Femur (tissue), 1 donor: ENCODE measurements around the gene ZNF813.
A peak's percentile ranks its signal among the peaks of the same experiment; 100 is the strongest.

ENCODE experiments used
- DNase-seq: peaks from one replicate; pipeline ENCODE4 v3.0.0-alpha.2; 2017

Gene ZNF813

GRCh38 chr19:53521373-53522202 lies 54.1 kb downstream of the ZNF813 start:
- DNase-seq, result no peak

- no peak for DNase-seq
Observed at GRCh38 chr19:53525922-53526321, 58.4 kb downstream of the ZNF813 start.

DNA sequence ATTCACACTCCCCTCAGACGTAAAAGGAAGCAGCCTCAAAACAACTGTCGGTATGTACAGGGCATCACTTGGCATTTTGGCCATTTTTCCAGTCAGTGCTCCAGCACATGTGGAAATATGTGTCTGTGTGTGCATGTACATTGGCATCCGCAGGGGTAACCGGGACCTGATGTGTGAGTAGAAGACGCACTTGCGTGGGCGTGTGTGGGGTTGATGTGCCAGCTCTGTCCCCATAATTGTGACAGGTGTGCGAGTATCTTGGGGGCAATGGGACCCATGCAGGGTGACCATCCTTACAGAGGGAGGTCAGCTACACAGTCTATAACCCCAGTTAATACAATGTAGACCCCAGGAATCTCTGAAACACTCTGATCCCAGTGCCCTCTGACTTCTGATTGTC lies 63.1 kb downstream of the ZNF813 start:
- DNase-seq, result no peak

DNA sequence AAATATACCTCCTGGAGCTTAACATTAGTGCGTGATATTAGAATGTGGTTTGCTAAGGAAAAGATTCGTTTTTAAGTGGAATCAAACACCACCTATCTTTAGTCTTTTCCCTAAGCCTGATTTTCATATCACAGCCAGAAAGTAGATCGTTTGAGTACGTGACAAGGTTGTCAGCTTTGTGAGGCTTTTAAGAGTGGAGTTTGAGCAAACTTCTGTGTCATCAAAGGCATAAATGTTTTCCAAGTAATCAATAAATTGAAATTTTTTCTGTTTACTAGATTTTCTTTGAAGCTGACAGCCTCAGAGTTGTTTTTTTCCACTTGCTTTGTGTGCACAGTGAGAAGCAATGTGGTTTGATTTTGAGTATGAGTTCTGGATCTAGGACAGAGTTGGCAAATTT lies 63.9 kb downstream of the ZNF813 start:
- DNase-seq, result no peak

- no peak for DNase-seq
Observed at GRCh38 chr19:53532362-53532761, 64.8 kb downstream of the ZNF813 start.

DNA sequence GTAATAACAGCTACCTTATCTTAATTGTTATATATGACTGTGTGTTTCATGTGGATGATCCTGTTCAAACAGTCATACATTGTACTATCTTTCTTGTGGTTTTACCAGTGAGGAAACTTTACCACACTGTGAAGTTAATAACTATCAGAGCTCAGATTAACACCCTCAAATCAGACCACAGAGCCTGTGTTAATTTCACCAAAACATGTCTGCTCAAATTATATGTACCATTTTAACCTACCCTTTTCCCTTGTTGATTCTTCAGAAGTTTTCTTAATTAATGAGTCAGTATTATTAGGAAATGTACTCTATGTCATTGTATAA lies 68.7 kb downstream of the ZNF813 start:
- no peak for DNase-seq

DNA sequence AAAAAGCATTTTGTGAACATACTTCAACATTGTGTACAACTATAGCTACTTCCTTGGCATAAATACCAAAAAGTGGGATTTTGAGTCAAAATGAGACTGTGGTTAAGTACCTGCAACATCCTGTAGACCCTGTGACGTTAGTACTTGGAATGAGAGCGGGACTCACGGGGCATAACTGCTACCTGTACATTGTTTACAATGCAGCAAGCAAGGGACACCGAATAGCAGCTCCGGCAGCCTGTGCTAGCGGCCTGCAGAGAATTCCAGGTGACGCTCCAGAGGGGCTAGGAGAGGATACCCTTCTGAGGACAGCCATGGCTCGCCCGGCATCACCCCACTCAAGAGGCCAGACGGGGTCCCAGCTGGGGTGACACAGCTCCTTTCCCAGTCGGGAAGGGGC lies 69.6 kb downstream of the ZNF813 start:
- DNase-seq, result no peak

DNA sequence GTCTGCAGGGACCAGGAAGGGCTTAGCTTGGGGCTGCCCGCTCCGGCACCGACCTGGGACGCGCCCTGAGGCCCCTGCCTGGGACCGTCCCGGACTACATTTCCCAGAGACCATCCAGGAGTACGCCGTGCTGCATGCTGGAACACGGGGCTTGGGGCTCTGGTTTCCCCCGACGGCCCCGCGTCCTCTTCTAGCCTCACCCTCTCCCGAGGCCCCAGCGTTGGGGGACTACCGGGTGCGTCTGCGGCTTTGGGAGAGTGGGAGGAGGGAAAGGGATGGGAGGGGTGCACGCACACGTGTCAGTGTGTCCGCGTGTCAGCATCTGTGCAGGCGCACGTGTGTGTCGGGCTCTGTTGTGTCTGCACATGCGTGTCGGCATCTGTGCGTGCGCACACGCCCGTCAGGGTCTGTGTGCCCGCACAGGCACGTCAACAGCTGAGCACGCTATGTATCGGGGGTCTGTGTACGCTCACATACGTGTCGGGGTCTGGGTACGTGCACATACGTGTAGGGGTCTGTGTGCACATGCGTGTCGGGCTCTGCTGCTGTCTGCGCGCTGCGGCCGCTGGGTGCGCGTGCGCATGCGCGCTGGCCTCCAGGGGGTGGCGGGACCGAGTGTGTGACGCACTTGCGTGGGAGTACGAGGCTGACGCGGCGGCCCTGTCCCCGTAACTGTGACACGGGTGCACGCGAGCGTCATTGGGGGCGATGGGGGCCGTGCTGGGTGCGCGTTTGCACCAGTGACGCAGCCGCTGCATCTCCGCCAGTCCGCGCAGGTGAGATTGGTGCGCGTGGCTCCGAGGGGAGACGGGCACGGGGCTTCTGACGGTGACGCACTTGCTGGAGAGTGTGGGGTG lies 70.2 kb downstream of the ZNF813 start, which contains the start of gene ZNF331:
TSS of gene ZNF331 (plus strand) at position 625 of the 857 bp plus-strand sequence. CDS start 31,232 bp downstream, outside the sequence.
- peak; percentile 89 for DNase-seq

DNA sequence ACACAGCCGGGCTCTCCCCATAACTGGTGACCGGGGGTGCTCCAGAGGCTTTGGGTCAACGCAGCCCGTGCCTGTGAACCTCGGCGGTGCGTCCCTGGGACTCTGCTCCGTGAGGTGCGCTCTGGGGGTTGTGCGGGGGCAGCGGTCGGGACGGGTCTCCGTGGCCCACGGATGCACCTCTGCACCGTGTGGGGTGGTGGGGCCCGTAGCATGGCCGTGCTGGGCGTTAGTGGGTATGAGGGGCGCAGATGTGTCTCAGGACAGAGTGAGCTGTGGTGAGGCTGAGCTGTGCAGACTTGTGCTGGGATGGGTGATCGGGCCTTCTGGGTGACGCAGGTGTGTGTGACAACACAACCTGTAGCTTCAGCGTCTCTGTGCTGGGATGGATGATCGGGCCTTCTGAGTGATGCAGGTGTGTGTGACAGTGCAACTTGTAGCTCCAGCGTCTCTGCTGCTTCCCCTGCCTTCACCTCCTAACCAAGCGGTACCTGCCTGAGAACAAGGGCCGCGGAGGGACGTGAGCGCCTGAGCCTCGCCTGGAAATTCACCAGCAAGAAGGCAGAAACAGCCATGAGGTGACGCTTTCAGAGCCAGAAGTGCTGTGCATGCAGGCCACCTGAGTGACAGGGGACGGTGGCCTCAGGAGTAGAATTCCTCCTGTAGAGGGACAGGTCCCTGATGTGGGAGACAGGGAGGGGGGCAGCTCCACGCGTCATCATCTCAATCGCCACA lies 71.0 kb downstream of the ZNF813 start:
- DNase-seq, result no peak

DNA sequence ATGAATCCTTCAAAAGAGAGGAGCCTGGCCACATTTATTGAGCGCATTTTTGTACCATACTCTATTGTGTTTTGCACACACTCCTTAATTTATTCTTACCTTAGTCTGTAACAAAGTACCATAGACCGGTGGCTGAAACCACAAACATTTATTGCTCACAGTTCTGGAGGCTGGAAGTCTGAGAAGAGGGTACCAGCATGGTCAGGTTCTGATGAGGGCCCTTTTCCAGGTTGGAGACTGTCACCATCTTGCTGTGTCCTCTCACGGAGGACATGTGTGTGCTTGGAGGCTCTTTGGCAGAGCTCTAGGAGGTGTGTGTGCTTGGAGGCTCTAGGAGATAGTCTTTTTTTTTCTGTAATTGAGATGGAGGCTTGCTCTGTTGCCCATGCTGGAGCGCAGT lies 72.6 kb downstream of the ZNF813 start:
- no peak for DNase-seq

DNA sequence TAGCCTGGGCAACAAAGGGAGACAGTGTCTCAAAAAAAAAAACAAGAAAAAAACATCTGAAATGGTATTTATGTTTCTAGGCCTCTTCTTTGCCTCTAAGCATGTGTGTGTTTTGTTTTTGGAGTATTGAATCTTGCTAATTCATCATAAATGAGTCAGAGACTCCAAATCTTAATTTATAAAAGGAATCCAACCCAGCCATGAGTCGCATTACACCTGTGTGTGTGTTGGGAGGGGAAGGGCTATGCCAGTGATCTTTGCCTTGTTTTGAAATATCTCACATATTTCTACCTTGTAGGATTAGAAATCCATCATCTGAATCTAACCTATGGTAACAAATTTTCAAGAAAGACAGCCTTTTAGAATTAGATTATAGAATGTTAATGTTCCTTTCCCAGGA lies 74.4 kb downstream of the ZNF813 start:
- no peak for DNase-seq

GRCh38 chr19:53545271-53546065 lies 77.9 kb downstream of the ZNF813 start:
- no peak for DNase-seq
